OCI-LY1 (cell line): ENCODE measurements around the gene LIN28A.

Source experiments
- EZH2 ChIP-seq: fragments of 200-600 bp; sonication (generic), shearing (Covaris generic); IDR thresholded peaks from 2 replicates; pipeline ENCODE4 v1.8.0; 2017; ENCODE audit warnings: borderline replicate concordance, mixed run types, mild to moderate bottlenecking, antibody characterized with exemption, low read length, moderate library complexity, mixed read lengths
- TF ChIP-seq, protein P1 (sequence below): fragments of 200-600 bp; sonication (generic), shearing (Covaris generic); IDR thresholded peaks from 2 replicates; pipeline ENCODE4 v1.5.1; 2017; ENCODE audit warnings: mild to moderate bottlenecking, antibody characterized with exemption, low read length, moderate library complexity, mixed read lengths

- TF ChIP-seq, protein P1, sequence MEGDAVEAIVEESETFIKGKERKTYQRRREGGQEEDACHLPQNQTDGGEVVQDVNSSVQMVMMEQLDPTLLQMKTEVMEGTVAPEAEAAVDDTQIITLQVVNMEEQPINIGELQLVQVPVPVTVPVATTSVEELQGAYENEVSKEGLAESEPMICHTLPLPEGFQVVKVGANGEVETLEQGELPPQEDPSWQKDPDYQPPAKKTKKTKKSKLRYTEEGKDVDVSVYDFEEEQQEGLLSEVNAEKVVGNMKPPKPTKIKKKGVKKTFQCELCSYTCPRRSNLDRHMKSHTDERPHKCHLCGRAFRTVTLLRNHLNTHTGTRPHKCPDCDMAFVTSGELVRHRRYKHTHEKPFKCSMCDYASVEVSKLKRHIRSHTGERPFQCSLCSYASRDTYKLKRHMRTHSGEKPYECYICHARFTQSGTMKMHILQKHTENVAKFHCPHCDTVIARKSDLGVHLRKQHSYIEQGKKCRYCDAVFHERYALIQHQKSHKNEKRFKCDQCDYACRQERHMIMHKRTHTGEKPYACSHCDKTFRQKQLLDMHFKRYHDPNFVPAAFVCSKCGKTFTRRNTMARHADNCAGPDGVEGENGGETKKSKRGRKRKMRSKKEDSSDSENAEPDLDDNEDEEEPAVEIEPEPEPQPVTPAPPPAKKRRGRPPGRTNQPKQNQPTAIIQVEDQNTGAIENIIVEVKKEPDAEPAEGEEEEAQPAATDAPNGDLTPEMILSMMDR: no peak
- TF ChIP-seq EZH2: no peak
These were observed 42.0 kb downstream of the LIN28A start for GRCh38 chr1:26452459-26453183.
